CD4-positive, alpha-beta T cell (primary cell): ENCODE results near the gene LRRC34. TPM values are rescaled to one million over a fixed set of nuclear protein-coding genes. Genes with fewer than 3 reads are reported as not detected.

ENCODE experiments used
- ATAC-seq: fragments of 200-7000 bp; cut with Tn5 transposase; one replicate; pipeline ENCODE4 v1.10.0; 2022; ENCODE audit warnings: mild to moderate bottlenecking; ENCODE audit not compliant: poor library complexity
- CTCF ChIA-PET: fragments of 350-600 bp; sonication (Branson Sonifier 250); formaldehyde crosslinking; loops from one replicate; lab custom pipeline; 2021; ENCODE audit warnings: antibody characterized with exemption, inconsistent platforms; lab: Charles Lee
- POLR2A ChIA-PET: fragments of 350-600 bp; sonication (Branson Sonifier 250); formaldehyde crosslinking; loops from one replicate; lab custom pipeline; 2021; ENCODE audit warnings: antibody characterized with exemption, inconsistent platforms; lab: Charles Lee
- DNase-seq, 14 experiments: peaks; one replicate each; pipeline ENCODE4 v3.0.0-alpha.2; 2013 to 2020; ENCODE audit warnings: mixed read lengths in 2 of 14
- H3K27ac ChIP-seq, 2 donors: one replicate each; pipeline versions ENCODE4 v1.5.1 to v1.7.0; 2013; ENCODE audit warnings: low read length in 2 of 2, low read depth in 1 of 2, mild to moderate bottlenecking in 1 of 2
- H3K27me3 ChIP-seq, 2 experiments: 1 replicate in 1 of 2; 2 replicates in 1 of 2; pipeline versions ENCODE4 v1.6.1 to v1.7.0; 2013; ENCODE audit warnings: low read length in 2 of 2, control low read depth in 1 of 2, mild to moderate bottlenecking in 1 of 2, moderate library complexity in 1 of 2; ENCODE audit not compliant: insufficient read depth in 2 of 2, control insufficient read depth in 1 of 2
- H3K36me3 ChIP-seq: one replicate; pipeline ENCODE4 v1.6.1; 2013; ENCODE audit warnings: low read length, control low read depth; ENCODE audit not compliant: insufficient read depth
- H3K4me1 ChIP-seq: one replicate; pipeline ENCODE4 v1.6.1; 2013; ENCODE audit warnings: low read length, control low read depth; ENCODE audit not compliant: insufficient read depth
- H3K4me3 ChIP-seq: one replicate; pipeline ENCODE4 v1.5.1; 2013; ENCODE audit warnings: mild to moderate bottlenecking, low read length, moderate library complexity
- H3K9me3 ChIP-seq, 2 experiments: 1 replicate in 1 of 2; 2 replicates in 1 of 2; pipeline versions ENCODE4 v1.6.1 to v1.7.0; 2013; ENCODE audit warnings: low read length in 2 of 2, mild to moderate bottlenecking in 2 of 2, control low read depth in 1 of 2, moderate library complexity in 1 of 2; ENCODE audit not compliant: control insufficient read depth in 1 of 2, insufficient read depth in 1 of 2
- H3K27ac Mint-ChIP-seq: one replicate; pipeline ENCODE4 v1.8.0; 2020; ENCODE audit warnings: mixed read lengths
- H3K27me3 Mint-ChIP-seq: one replicate; pipeline ENCODE4 v1.8.0; 2021; ENCODE audit warnings: mixed read lengths
- H3K36me3 Mint-ChIP-seq: one replicate; pipeline ENCODE4 v1.8.0; 2021; ENCODE audit warnings: low read depth, mixed read lengths
- H3K4me1 Mint-ChIP-seq: one replicate; pipeline ENCODE4 v1.8.0; 2021; ENCODE audit warnings: low read depth, mixed read lengths
- H3K4me3 Mint-ChIP-seq: one replicate; pipeline ENCODE4 v1.8.0; 2020; ENCODE audit warnings: mild to moderate bottlenecking, mixed read lengths
- H3K9me3 Mint-ChIP-seq: one replicate; pipeline ENCODE4 v1.8.0; 2020; ENCODE audit warnings: mixed read lengths
- intact Hi-C, 2 experiments: fragments of 100-400 bp; cut with DNase I in 1 of 2; cut with micrococcal nuclease in 1 of 2; formaldehyde crosslinking; loops; one replicate each; pipeline versions ENCODE4 v1.15.1 to v1.9.0; 2023 to 2025; cut with DNase I, micrococcal nuclease
- total RNA-seq, 174 experiments: library from RNA in 2 of 174; stranded (reverse) in 2 of 174; gene quantifications; one replicate each; pipeline ENCODE4 v1.2.3 and lab custom pipeline; 2021 to 2026
- TF ChIP-seq, protein P1 (sequence below): fragments of 200-600 bp; IDR thresholded peaks from one replicate; pipeline ENCODE4 v1.8.0; 2022; ENCODE audit warnings: antibody characterized with exemption, mild to moderate bottlenecking

The LRRC34 gene
- total RNA-seq, 2 experiments from 2014 or later: 0.22 to 0.52 TPM

DNA sequence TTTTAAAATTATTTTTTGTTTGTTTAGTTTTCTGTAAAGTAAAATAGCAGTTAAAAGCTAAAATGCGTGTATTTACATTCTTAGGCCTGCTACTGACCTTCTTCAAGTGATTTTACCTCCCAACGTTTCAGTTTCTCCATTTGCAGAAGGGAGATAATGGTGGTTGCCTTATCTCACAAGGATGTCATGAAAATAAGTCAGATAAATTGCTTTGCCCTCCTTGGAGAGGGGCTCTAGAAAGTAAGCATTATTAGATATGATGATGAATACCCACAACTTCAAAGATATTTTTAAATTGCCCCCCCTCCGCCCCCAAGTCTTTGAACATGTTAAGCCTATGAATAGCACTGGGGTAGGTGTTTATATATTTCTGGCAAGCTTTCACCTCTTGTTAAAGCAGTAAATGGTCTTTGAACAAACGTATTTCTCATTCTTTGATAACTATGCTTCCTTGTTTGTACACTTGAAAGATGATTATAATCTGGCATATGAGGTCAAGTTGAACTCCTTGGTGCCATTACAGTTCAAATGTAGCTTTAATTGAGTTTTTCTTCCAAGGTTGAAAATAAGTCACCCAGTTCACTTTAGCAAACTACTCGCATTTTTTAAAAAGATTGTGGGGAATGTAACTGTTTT lies 54.2 kb downstream of the LRRC34 start:
- H3K9me3 Mint-ChIP-seq: peaks cover 2% of the 10 kb centered on the region
- H3K27me3 Mint-ChIP-seq: no peaks in the 10 kb centered on the region
- H3K36me3 Mint-ChIP-seq: peaks cover 3% of the 10 kb centered on the region
- TF ChIP-seq, protein P1, sequence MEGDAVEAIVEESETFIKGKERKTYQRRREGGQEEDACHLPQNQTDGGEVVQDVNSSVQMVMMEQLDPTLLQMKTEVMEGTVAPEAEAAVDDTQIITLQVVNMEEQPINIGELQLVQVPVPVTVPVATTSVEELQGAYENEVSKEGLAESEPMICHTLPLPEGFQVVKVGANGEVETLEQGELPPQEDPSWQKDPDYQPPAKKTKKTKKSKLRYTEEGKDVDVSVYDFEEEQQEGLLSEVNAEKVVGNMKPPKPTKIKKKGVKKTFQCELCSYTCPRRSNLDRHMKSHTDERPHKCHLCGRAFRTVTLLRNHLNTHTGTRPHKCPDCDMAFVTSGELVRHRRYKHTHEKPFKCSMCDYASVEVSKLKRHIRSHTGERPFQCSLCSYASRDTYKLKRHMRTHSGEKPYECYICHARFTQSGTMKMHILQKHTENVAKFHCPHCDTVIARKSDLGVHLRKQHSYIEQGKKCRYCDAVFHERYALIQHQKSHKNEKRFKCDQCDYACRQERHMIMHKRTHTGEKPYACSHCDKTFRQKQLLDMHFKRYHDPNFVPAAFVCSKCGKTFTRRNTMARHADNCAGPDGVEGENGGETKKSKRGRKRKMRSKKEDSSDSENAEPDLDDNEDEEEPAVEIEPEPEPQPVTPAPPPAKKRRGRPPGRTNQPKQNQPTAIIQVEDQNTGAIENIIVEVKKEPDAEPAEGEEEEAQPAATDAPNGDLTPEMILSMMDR: no peak
- H3K27ac ChIP-seq: no peak overlapping the region
- H3K4me3 ChIP-seq: no peak overlapping the region
- H3K27ac Mint-ChIP-seq: no peak overlapping the region
- H3K9me3 ChIP-seq: no peaks in the 10 kb centered on the region
- DNase-seq (no peak), ATAC-seq (no peak)
- no peaks in the 10 kb centered on the region for H3K27me3 ChIP-seq
- ChIA-PET POLR2A (interaction anchor here (0.8 to 1.3 kb wide), 3 partner anchors 14 to 599 kb away, joined by 3 to 6 read pairs (median 3); partner anchors contain the start of gene SKIL), CTCF (no interaction called here)
- H3K4me1 ChIP-seq: peaks cover 10% of the 10 kb centered on the region
- H3K4me3 Mint-ChIP-seq: no peak overlapping the region
- peaks cover 28% of the 10 kb centered on the region for H3K4me1 Mint-ChIP-seq
- no peaks in the 10 kb centered on the region for H3K36me3 ChIP-seq
- intact Hi-C loops: loop anchor here in 1 of 2 experiments (2.0 kb wide), 1 partner anchor 14 kb away; the partner anchor contains the start of gene MYNN

DNA sequence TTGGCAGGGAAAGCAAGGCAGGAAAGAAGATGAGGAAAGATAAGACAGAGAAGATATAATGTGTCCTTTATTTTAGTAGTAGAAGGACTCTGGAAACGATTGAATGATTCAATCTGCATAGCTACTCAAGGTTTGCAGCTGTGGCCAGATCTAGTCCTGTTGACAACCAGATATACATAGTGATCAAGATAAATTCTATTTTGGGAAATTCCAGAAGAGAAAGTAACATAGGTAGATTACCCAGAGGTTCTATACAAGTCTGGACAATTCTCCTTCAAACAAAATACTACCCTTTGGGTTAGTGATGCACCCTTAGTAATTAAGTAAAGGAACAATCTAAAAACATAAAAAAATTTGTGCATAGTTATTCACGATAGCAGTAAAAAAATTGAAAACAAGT lies 57.2 kb downstream of the LRRC34 start:
- Mint-ChIP-seq H3K4me3 (no peak overlapping the region), H3K4me1 (peaks cover 16% of the 10 kb centered on the region), H3K27me3 (peaks cover 6% of the 10 kb centered on the region), H3K36me3 (no peaks in the 10 kb centered on the region), H3K9me3 (no peaks in the 10 kb centered on the region), H3K27ac (no peak overlapping the region)
- H3K27ac ChIP-seq: no peak overlapping the region
- peaks cover 0 to 3% of the 10 kb centered on the region in 2 experiments for H3K27me3 ChIP-seq
- H3K9me3 ChIP-seq: no peaks in the 10 kb centered on the region
- ATAC-seq (no peak), DNase-seq (no peak)
- POLR2A ChIA-PET: no interaction called here
- TF ChIP-seq, protein P1: no peak
- no peak overlapping the region for H3K4me3 ChIP-seq
- H3K36me3 ChIP-seq: no peaks in the 10 kb centered on the region
- H3K4me1 ChIP-seq: peaks cover 4% of the 10 kb centered on the region
- CTCF ChIA-PET: no interaction called here
- intact Hi-C loops: no loop called here

DNA sequence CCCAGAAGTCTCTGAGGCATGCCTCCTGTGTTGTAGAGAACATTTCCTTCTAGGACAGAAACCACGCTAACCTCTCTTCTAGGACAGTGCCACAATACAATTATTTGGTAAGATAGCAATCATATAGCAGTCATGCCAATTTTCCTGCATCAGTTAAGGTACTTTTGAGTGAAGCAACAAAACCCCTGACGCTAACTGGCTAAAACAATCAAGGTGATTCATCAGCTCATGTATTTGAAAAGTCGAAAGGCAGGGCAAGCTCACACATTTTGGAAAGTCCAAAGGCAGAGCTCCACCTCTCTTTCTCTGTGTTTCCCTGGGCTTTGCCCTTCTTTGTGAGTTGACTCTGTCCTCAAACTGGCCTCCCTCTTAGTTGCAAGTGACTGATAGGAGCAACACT lies 58.0 kb downstream of the LRRC34 start:
- Histone ChIP-seq H3K4me3 (no peak overlapping the region), H3K9me3 (no peaks in the 10 kb centered on the region), H3K4me1 (peaks cover 3% of the 10 kb centered on the region), H3K27ac (no peak overlapping the region), H3K27me3 (peaks cover 0 to 3% of the 10 kb centered on the region in 2 experiments), H3K36me3 (no peaks in the 10 kb centered on the region)
- CTCF ChIA-PET: no interaction called here
- no peaks in the 10 kb centered on the region for H3K9me3 Mint-ChIP-seq
- intact Hi-C loops: no loop called here
- no peak for DNase-seq
- H3K36me3 Mint-ChIP-seq: no peaks in the 10 kb centered on the region
- POLR2A ChIA-PET: no interaction called here
- H3K4me1 Mint-ChIP-seq: peaks cover 14% of the 10 kb centered on the region
- H3K4me3 Mint-ChIP-seq: no peak overlapping the region
- TF ChIP-seq, protein P1: no peak
- ATAC-seq: no peak
- peaks cover 6% of the 10 kb centered on the region for H3K27me3 Mint-ChIP-seq
- no peak overlapping the region for H3K27ac Mint-ChIP-seq
